Hepatocyte (in vitro differentiated cells): ENCODE measurements around the gene NOP58. TPM values are rescaled to one million over a fixed set of nuclear protein-coding genes. Genes with fewer than 3 reads are reported as not detected.
"Not testable (repeated sequence)": the region's sequence is repeated elsewhere in the genome, so short reads cannot be mapped to it uniquely, and the experiment has no call there.

Source experiments
- DNase-seq: peaks from one replicate; pipeline ENCODE4 v3.0.0-alpha.2; 2016; ENCODE audit warnings: low spot score
- H2AFZ ChIP-seq: fragments of 200-600 bp; sonication (generic); 2 replicates; pipeline ENCODE4 v1.6.0; 2016; ENCODE audit warnings: antibody characterized with exemption, mild to moderate bottlenecking
- H3K27ac ChIP-seq: fragments of 200-600 bp; sonication (generic); 2 replicates; pipeline ENCODE4 v1.5.1; 2016; ENCODE audit warnings: mild to moderate bottlenecking
- H3K27me3 ChIP-seq: fragments of 200-600 bp; sonication (generic); 2 replicates; pipeline ENCODE4 v1.6.1; 2016
- H3K36me3 ChIP-seq: fragments of 200-600 bp; sonication (generic); replicated peaks from 2 replicates; pipeline ENCODE4 v1.5.1; 2016; ENCODE audit warnings: low read depth; ENCODE audit not compliant: insufficient read depth
- H3K4me1 ChIP-seq: fragments of 200-600 bp; sonication (generic); 2 replicates; pipeline ENCODE4 v1.5.1; 2016; ENCODE audit warnings: mild to moderate bottlenecking, moderate library complexity; ENCODE audit not compliant: insufficient read depth
- H3K4me2 ChIP-seq: fragments of 200-600 bp; sonication (generic); 2 replicates; pipeline ENCODE4 v1.6.0; 2016
- H3K4me3 ChIP-seq: fragments of 200-600 bp; sonication (generic); 2 replicates; pipeline ENCODE4 v1.5.1; 2016; ENCODE audit warnings: mild to moderate bottlenecking
- H3K79me2 ChIP-seq: fragments of 200-600 bp; sonication (generic); 2 replicates; pipeline ENCODE4 v1.6.0; 2017; ENCODE audit warnings: mild to moderate bottlenecking
- H3K9me2 ChIP-seq: fragments of 200-600 bp; sonication (generic); replicated peaks from 2 replicates; pipeline ENCODE4 v1.6.0; 2017; ENCODE audit warnings: mild to moderate bottlenecking; ENCODE audit not compliant: insufficient read depth
- H3K9me3 ChIP-seq: fragments of 200-600 bp; sonication (generic); 2 replicates; pipeline ENCODE4 v1.5.1; 2016; ENCODE audit warnings: low read depth, mild to moderate bottlenecking
- H4K20me1 ChIP-seq: fragments of 200-600 bp; sonication (generic); 2 replicates; pipeline ENCODE4 v1.6.0; 2016; ENCODE audit warnings: mild to moderate bottlenecking; ENCODE audit not compliant: insufficient read depth, poor library complexity, severe bottlenecking
- EZH2 ChIP-seq: fragments of 200-600 bp; sonication (generic); IDR thresholded peaks from 2 replicates; pipeline ENCODE4 v1.6.1; 2016; ENCODE audit warnings: antibody characterized with exemption, mild to moderate bottlenecking, borderline replicate concordance
- EZH2phosphoT487 ChIP-seq: fragments of 200-600 bp; sonication (generic); IDR thresholded peaks from one replicate; pipeline ENCODE4 v1.6.1; 2018; ENCODE audit warnings: antibody characterized with exemption, mild to moderate bottlenecking, low read depth, moderate library complexity; ENCODE audit not compliant: unreplicated experiment, severe bottlenecking
- WGBS: methylation state at CpG from one replicate; pipeline ENCODE4 v1.1.6; 2016; ENCODE audit warnings: low lambda C conversion rate; ENCODE audit errors: missing lambda C conversion rate; 5-methylcytosine and 5-hydroxymethylcytosine counted together
- polyA plus RNA-seq: library from polyadenylated mRNA; unstranded; fragments of >200 nt; fragmentation: Nextera tagmentation; extraction: Ambion mirVana; gene quantifications from 2 replicates; pipeline ENCODE4 v1.2.1, GENCODE V29; 2016
- total RNA-seq: library from RNA; depleted of rRNA; stranded (reverse); fragments of >200 nt; gene quantifications from 2 replicates; pipeline ENCODE4 v1.2.3, GENCODE V29; 2014
- TF ChIP-seq, protein P1 (sequence below): fragments of 200-600 bp; sonication (generic); IDR thresholded peaks from 2 replicates; pipeline ENCODE4 v1.5.1; 2016; ENCODE audit warnings: antibody characterized with exemption, mild to moderate bottlenecking; ENCODE audit not compliant: poor library complexity

The NOP58 gene
- total and polyA plus RNA-seq, 2 experiments from 2014 or later: 57.0 to 57.3 TPM

GRCh38 chr2:202307690-202308089 is 42.1 kb downstream of the NOP58 start:
- Histone ChIP-seq H4K20me1 (no peaks in the 10 kb centered on the region), H3K9me3 (no peaks in the 10 kb centered on the region), H3K36me3 (peaks cover 17% of the 10 kb centered on the region), H3K4me2 (no peak overlapping the region), H3K79me2 (no peaks in the 10 kb centered on the region), H3K9me2 (no peaks in the 10 kb centered on the region), H3K27me3 (no peaks in the 10 kb centered on the region), H3K27ac (no peak overlapping the region), H3K4me1 (no peaks in the 10 kb centered on the region), H3K4me3 (no peak overlapping the region), H2AFZ (no peak overlapping the region)
- WGBS: 80% methylated on average over 3 of the region's 3 CpGs
- peak; percentile 5 for DNase-seq
- no peak for TF ChIP-seq EZH2phosphoT487
- no peak for TF ChIP-seq EZH2

GRCh38 chr2:202311823-202312388 is 46.3 kb downstream of the NOP58 start:
- WGBS: 90% methylated on average over 4 of the region's 4 CpGs
- H3K27ac ChIP-seq: no peak overlapping the region
- H3K4me3 ChIP-seq: no peak overlapping the region
- H2AFZ ChIP-seq: no peak overlapping the region
- no peak overlapping the region for H3K4me2 ChIP-seq
- DNase-seq: no peak
- no peaks in the 10 kb centered on the region for H3K4me1 ChIP-seq
- TF ChIP-seq EZH2: no peak
- no peak for TF ChIP-seq EZH2phosphoT487
- TF ChIP-seq, protein P1, sequence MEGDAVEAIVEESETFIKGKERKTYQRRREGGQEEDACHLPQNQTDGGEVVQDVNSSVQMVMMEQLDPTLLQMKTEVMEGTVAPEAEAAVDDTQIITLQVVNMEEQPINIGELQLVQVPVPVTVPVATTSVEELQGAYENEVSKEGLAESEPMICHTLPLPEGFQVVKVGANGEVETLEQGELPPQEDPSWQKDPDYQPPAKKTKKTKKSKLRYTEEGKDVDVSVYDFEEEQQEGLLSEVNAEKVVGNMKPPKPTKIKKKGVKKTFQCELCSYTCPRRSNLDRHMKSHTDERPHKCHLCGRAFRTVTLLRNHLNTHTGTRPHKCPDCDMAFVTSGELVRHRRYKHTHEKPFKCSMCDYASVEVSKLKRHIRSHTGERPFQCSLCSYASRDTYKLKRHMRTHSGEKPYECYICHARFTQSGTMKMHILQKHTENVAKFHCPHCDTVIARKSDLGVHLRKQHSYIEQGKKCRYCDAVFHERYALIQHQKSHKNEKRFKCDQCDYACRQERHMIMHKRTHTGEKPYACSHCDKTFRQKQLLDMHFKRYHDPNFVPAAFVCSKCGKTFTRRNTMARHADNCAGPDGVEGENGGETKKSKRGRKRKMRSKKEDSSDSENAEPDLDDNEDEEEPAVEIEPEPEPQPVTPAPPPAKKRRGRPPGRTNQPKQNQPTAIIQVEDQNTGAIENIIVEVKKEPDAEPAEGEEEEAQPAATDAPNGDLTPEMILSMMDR: no peak
- no peaks in the 10 kb centered on the region for H4K20me1 ChIP-seq
- no peaks in the 10 kb centered on the region for H3K9me2 ChIP-seq
- H3K9me3 ChIP-seq: no peaks in the 10 kb centered on the region
- no peaks in the 10 kb centered on the region for H3K36me3 ChIP-seq
- no peaks in the 10 kb centered on the region for H3K27me3 ChIP-seq
- no peaks in the 10 kb centered on the region for H3K79me2 ChIP-seq

GRCh38 chr2:202314116-202314515 is 48.6 kb downstream of the NOP58 start:
- H3K36me3 ChIP-seq: no peaks in the 10 kb centered on the region
- WGBS: 95% methylated on average over 2 of the region's 2 CpGs
- no peaks in the 10 kb centered on the region for H4K20me1 ChIP-seq
- DNase-seq: no peak
- H2AFZ ChIP-seq: no peak overlapping the region
- no peaks in the 10 kb centered on the region for H3K27me3 ChIP-seq
- no peak overlapping the region for H3K4me3 ChIP-seq
- H3K79me2 ChIP-seq: no peaks in the 10 kb centered on the region
- no peak overlapping the region for H3K4me2 ChIP-seq
- no peaks in the 10 kb centered on the region for H3K9me2 ChIP-seq
- no peaks in the 10 kb centered on the region for H3K4me1 ChIP-seq
- H3K9me3 ChIP-seq: no peaks in the 10 kb centered on the region
- no peak for TF ChIP-seq EZH2
- TF ChIP-seq EZH2phosphoT487: no peak
- TF ChIP-seq, protein P1: no peak
- no peak overlapping the region for H3K27ac ChIP-seq

GRCh38 chr2:202317080-202317857 is 51.7 kb downstream of the NOP58 start:
- WGBS: 50% methylated on average over 6 of the region's 6 CpGs
- no peak overlapping the region for H3K27ac ChIP-seq
- H3K4me1 ChIP-seq: no peaks in the 10 kb centered on the region

GRCh38 chr2:202320362-202320761 is 54.8 kb downstream of the NOP58 start:
- not testable (repeated sequence) for H3K4me1 ChIP-seq, DNase-seq, H3K36me3 ChIP-seq, H3K4me2 ChIP-seq, H3K27ac ChIP-seq, H3K9me3 ChIP-seq, H4K20me1 ChIP-seq, H3K4me3 ChIP-seq, H2AFZ ChIP-seq, H3K27me3 ChIP-seq, H3K9me2 ChIP-seq, H3K79me2 ChIP-seq
- 100% methylated on average over 3 of the region's 3 CpGs for WGBS

More at GRCh38 chr2:202317080-202317857, 51.7 kb downstream of the NOP58 start:
- Histone ChIP-seq H2AFZ (no peak overlapping the region), H3K4me2 (no peak overlapping the region), H4K20me1 (no peaks in the 10 kb centered on the region), H3K36me3 (no peaks in the 10 kb centered on the region), H3K4me3 (no peak overlapping the region), H3K79me2 (no peaks in the 10 kb centered on the region), H3K9me2 (no peaks in the 10 kb centered on the region), H3K27me3 (no peaks in the 10 kb centered on the region), H3K9me3 (no peaks in the 10 kb centered on the region)
- DNase-seq: peak; percentile 25
- no peak for TF ChIP-seq EZH2
- TF ChIP-seq, protein P1: no peak
- no peak for TF ChIP-seq EZH2phosphoT487
